A549 (cell line): Measurements from ENCODE around the gene PSMB10. TPM values are rescaled to one million over a fixed set of nuclear protein-coding genes. Genes with fewer than 3 reads are reported as not detected.

Source experiments
- ATAC-seq, 2 experiments: fragments of 200-7000 bp in 1 of 2; fragments of >200 bp in 1 of 2; cut with Nextera tagmentation in 1 of 2; cut with Tn5 transposase in 1 of 2; 3 replicates each; pipeline versions ENCODE4 v1.8.0 to v1.9.1; 2018 to 2020; ENCODE audit warnings: mild to moderate bottlenecking in 1 of 2, moderate library complexity in 1 of 2
- CTCF ChIA-PET: fragments of 300-600 bp; sonication (Branson Sonifier 250); formaldehyde crosslinking; extraction: SDS; loops from one replicate; lab custom pipeline; 2021; ENCODE audit warnings: antibody characterized with exemption, inconsistent platforms; lab: Yijun Ruan, JAX
- POLR2A ChIA-PET: fragments of 350-600 bp; formaldehyde crosslinking; extraction: SDS; loops from one replicate; lab custom pipeline; 2021; ENCODE audit warnings: antibody characterized with exemption, inconsistent platforms; lab: Yijun Ruan, JAX
- DNase-seq, 2 experiments: peaks; one replicate each; pipeline versions ENCODE4 v3.0.0 to v3.0.0-alpha.2; 2011 to 2016; ENCODE audit warnings: low read depth in 1 of 2, low spot score in 1 of 2
- FAIRE-seq: peaks from 2 replicates; lab custom pipeline; 2011; peaks lifted over from hg19 to GRCh38; lab: Jason Lieb, UNC
- H3K27ac ChIP-seq, 2 experiments: fragments of >200 bp; sonication (Bioruptor Twin); formaldehyde crosslinking; 3 replicates each; pipeline ENCODE4 v1.5.1; 2016 to 2017
- H3K4me1 ChIP-seq: fragments of >200 bp; sonication (Bioruptor Twin); formaldehyde crosslinking; 3 replicates; pipeline ENCODE4 v1.6.1; 2016
- H3K4me2 ChIP-seq: fragments of >200 bp; sonication (Bioruptor Twin); formaldehyde crosslinking; 3 replicates; pipeline ENCODE4 v1.6.1; 2016
- H3K4me3 ChIP-seq: fragments of >200 bp; sonication (Bioruptor Twin); formaldehyde crosslinking; 3 replicates; pipeline ENCODE4 v1.5.1; 2016
- H3K9me3 ChIP-seq: fragments of >200 bp; sonication (Bioruptor Twin); formaldehyde crosslinking; 3 replicates; pipeline ENCODE4 v1.6.1; 2016
- BCL3 ChIP-seq: fragments of >200 bp; sonication (Bioruptor Twin); formaldehyde crosslinking; IDR thresholded peaks from 3 replicates; pipeline ENCODE4 v1.6.1; 2016
- BHLHE40 ChIP-seq: IDR thresholded peaks from 2 replicates; pipeline ENCODE4 v1.6.1; 2012; ENCODE audit warnings: low read depth, low read length, inconsistent platforms
- CBX2 ChIP-seq: fragments of 200-600 bp; sonication (generic); IDR thresholded peaks from 2 replicates; pipeline ENCODE4 v1.6.1; 2016; ENCODE audit warnings: low read depth, mild to moderate bottlenecking, borderline replicate concordance
- CHD4 ChIP-seq: fragments of 200-600 bp; sonication (generic); IDR thresholded peaks from 2 replicates; pipeline ENCODE4 v1.6.1; 2016; ENCODE audit warnings: antibody characterized with exemption, mild to moderate bottlenecking, borderline replicate concordance
- FOXS1 ChIP-seq: fragments of 250-450 bp; sonication (Bioruptor Pico); IDR thresholded peaks from 2 replicates; pipeline ENCODE4 v1.5.0; 2020; ENCODE audit warnings: mild to moderate bottlenecking, moderate library complexity
- HOXA7 ChIP-seq: fragments of 250-450 bp; sonication (Bioruptor Pico); IDR thresholded peaks from 2 replicates; pipeline ENCODE4 v1.5.0; 2020; ENCODE audit warnings: mild to moderate bottlenecking, moderate library complexity
- JUNB ChIP-seq: fragments of >200 bp; sonication (Bioruptor Twin); formaldehyde crosslinking; IDR thresholded peaks from 2 replicates; pipeline ENCODE4 v1.6.1; 2016
- MYC ChIP-seq: IDR thresholded peaks from 2 replicates; pipeline ENCODE4 v1.6.1; 2012; ENCODE audit warnings: mild to moderate bottlenecking, inconsistent platforms, low read length, improper control_type of control experiment, borderline replicate concordance
- POLR2A ChIP-seq: IDR thresholded peaks from 2 replicates; pipeline ENCODE4 v1.6.1; 2012; ENCODE audit warnings: mild to moderate bottlenecking, low read length
- POLR2AphosphoS2 ChIP-seq: conservative IDR thresholded peaks from 2 replicates; pipeline ENCODE4 v1.6.1; 2012; ENCODE audit warnings: low read length, improper control_type of control experiment, inconsistent platforms
- RCOR1 ChIP-seq: fragments of 150-350 bp; IDR thresholded peaks from 2 replicates; pipeline ENCODE4 v1.6.1; 2014; ENCODE audit warnings: antibody characterized with exemption, low read length, low read depth
- RFX5 ChIP-seq: fragments of 450-650 bp; IDR thresholded peaks from 2 replicates; pipeline ENCODE4 v1.7.1; 2014; ENCODE audit warnings: antibody characterized with exemption, mild to moderate bottlenecking, moderate library complexity
- TFCP2L1 ChIP-seq: fragments of 250-450 bp; sonication (Bioruptor Pico); IDR thresholded peaks from 2 replicates; pipeline ENCODE4 v1.5.0; 2021; ENCODE audit warnings: mild to moderate bottlenecking
- ZC3H11A ChIP-seq: fragments of 450-650 bp; IDR thresholded peaks from 2 replicates; pipeline ENCODE4 v1.6.1; 2014; ENCODE audit warnings: antibody characterized with exemption, mild to moderate bottlenecking
- WGBS: methylation state at CpG from one replicate; pipeline ENCODE4 v1.1.6; 2017; ENCODE audit errors: missing lambda C conversion rate; 5-methylcytosine and 5-hydroxymethylcytosine counted together
- polyA plus RNA-seq, 4 experiments: library from polyadenylated mRNA; depleted of rRNA in 3 of 4; stranded (reverse); fragments of >200 nt; fragmentation: RNase III in 1 of 4; extraction: RNeasy Plus Mini Kit Qiagen cat#74134 plus additional on column Dnase treatment in 1 of 4; gene quantifications; 2 replicates in 3 of 4; 3 replicates in 1 of 4; pipeline ENCODE4 v1.2.3, GENCODE V29; 2011 to 2017
- TF ChIP-seq, protein P1 (sequence below): IDR thresholded peaks from 2 replicates; pipeline ENCODE4 v1.6.1; 2012; ENCODE audit warnings: low read depth, borderline replicate concordance
- TF ChIP-seq, protein P2 (sequence below): fragments of 250-450 bp; sonication (Bioruptor Pico); IDR thresholded peaks from 2 replicates; pipeline ENCODE4 v1.5.0; 2020; ENCODE audit warnings: low read depth, mild to moderate bottlenecking, moderate library complexity

Gene PSMB10
- polyA plus RNA-seq, 2 of the 4 experiments (the other 2 are of a cell fraction), result 11.3 to 52.4 TPM

DNA sequence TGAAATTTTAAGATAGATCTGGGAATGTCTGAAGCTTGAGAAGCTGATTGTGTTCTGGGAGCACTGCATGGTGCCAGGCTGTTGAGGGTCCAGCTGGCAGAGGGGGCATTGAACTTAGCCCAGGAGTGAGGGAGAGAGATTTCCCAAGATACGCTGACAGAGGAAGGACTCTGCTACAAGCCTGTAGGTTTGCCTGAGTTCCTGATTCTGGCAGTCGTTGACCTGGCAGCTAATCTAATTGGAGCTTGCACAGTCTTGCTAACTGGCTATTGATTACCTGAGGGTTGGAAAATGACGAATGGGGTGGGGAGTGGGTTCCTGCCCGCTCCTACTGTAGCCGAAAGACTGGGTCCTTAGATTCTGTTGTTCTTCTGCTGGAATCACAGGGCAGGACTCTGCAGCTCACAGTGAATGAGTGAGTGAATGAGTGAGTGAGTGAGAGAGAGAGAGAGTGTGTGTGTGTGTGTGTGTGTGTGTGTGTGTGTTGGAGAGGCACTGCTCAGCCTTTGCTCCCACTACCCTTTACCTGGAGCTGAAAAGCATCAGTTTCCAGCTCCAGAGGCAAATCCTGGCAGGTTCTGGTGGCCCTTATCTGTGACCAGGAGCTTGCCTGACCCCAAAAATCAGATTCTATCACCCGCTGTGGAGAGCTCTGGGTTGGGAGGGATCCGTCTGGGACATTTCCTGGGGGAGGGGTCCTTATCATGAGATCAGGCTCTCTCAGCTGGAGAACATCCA is 21.7 kb downstream of the PSMB10 start:
- ATAC-seq, result no peak
- no peak for FAIRE-seq
- POLR2A ChIA-PET, result interaction anchor here (0.6 kb wide), 1 partner anchor 21 kb away, joined by 3 read pairs; no protein-coding TSS in a partner anchor

DNA sequence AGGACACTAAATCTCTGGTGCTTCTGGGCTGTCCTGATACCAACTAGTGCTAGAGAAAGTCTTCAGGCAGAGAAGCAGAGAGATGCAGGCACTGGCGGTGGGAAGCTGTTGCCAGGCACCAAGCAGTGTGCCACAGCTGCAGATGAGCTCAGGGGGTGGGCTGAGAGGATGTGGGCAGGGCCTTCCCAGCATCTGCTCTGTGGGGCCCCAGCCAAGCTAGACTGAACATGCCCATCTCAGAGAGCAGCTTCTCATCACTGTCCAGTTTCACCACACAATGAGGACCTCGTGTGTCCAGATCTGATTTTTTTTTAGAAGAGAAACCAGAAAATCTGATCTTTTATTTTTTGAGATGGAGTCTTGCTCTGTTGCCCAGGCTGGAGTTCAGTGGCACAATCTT is 26.5 kb downstream of the PSMB10 start:
- H3K9me3 ChIP-seq, result no peaks in the 10 kb centered on the region
- no peak for DNase-seq
- no peak for FAIRE-seq
- ChIA-PET POLR2A (no interaction called here), CTCF (interaction anchor here (0.8 to 2.6 kb wide), 8 partner anchors 13 to 318 kb away, joined by 3 to 11 read pairs (median 4); partner anchors contain the start of genes CTRL and NRN1L)
- WGBS, result 70% methylated on average over 2 of the region's 2 CpGs
- 0 out of 6 replicates have a peak, but pooled peaks of 1 of the 2 experiments have one; percentile 24 for ATAC-seq
- no peak overlapping the region for H3K4me2 ChIP-seq
- no peak overlapping the region for H3K4me3 ChIP-seq
- H3K27ac ChIP-seq, result no peak overlapping the region
- no peaks in the 10 kb centered on the region for H3K4me1 ChIP-seq
- no peak for TF ChIP-seq MYC
- no peak for TF ChIP-seq ZC3H11A
- no peak for TF ChIP-seq POLR2AphosphoS2
- no peak for TF ChIP-seq HOXA7 (CRISPR knock-in tag)

More for the DNA sequence above, 21.7 kb downstream of the PSMB10 start:
- H3K27ac ChIP-seq, result no peak overlapping the region
- 83% methylated on average over 7 of the region's 7 CpGs for WGBS
- no peaks in the 10 kb centered on the region for H3K9me3 ChIP-seq
- peaks cover 16% of the 10 kb centered on the region for H3K4me1 ChIP-seq
- H3K4me3 ChIP-seq, result no peak overlapping the region
- CTCF ChIA-PET, result interaction anchor here (0.6 to 8.7 kb wide), 8 partner anchors 10 to 394 kb away, joined by 3 to 49 read pairs (median 8); no protein-coding TSS in a partner anchor
- DNase-seq, result no peak
- TF ChIP-seq BCL3 (no peak), JUNB (no peak)
- H3K4me2 ChIP-seq, result no peak overlapping the region

DNA sequence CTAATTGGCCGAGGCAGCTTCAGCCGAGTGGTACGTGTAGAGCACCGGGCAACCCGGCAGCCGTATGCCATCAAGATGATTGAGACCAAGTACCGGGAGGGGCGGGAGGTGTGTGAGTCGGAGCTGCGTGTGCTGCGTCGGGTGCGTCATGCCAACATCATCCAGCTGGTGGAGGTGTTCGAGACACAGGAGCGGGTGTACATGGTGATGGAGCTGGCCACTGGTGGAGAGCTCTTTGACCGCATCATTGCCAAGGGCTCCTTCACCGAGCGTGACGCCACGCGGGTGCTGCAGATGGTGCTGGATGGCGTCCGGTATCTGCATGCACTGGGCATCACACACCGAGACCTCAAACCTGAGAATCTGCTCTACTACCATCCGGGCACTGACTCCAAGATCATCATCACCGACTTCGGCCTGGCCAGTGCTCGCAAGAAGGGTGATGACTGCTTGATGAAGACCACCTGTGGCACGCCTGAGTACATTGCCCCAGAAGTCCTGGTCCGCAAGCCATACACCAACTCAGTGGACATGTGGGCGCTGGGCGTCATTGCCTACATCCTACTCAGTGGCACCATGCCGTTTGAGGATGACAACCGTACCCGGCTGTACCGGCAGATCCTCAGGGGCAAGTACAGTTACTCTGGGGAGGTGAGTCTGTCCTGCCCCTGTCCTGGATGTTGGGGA is 27.5 kb downstream of the PSMB10 start:
- no peak for DNase-seq
- no peaks in the 10 kb centered on the region for H3K4me1 ChIP-seq
- ChIA-PET POLR2A (no interaction called here), CTCF (interaction anchor here (0.6 to 1.9 kb wide), 10 partner anchors 9 to 322 kb away, joined by 3 to 9 read pairs (median 5); partner anchors contain the start of gene CTRL)
- H3K9me3 ChIP-seq, result no peaks in the 10 kb centered on the region
- no peak overlapping the region for H3K4me3 ChIP-seq
- no peak overlapping the region for H3K27ac ChIP-seq
- no peak overlapping the region for H3K4me2 ChIP-seq
- ATAC-seq, result peak; percentile 12 to 35; a peak in 1 of 6 replicates
- WGBS, result 95% methylated on average over 35 of the region's 36 CpGs
- no peak for TF ChIP-seq BHLHE40
- TF ChIP-seq TFCP2L1 (CRISPR knock-in tag), result no peak
- no peak for TF ChIP-seq FOXS1 (CRISPR knock-in tag)
- TF ChIP-seq, protein P1, sequence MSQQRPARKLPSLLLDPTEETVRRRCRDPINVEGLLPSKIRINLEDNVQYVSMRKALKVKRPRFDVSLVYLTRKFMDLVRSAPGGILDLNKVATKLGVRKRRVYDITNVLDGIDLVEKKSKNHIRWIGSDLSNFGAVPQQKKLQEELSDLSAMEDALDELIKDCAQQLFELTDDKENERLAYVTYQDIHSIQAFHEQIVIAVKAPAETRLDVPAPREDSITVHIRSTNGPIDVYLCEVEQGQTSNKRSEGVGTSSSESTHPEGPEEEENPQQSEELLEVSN, result no peak
- no peak for TF ChIP-seq CBX2
- TF ChIP-seq POLR2A, result no peak
- no peak for TF ChIP-seq RFX5
- no peak for TF ChIP-seq CHD4
- TF ChIP-seq, protein P2, sequence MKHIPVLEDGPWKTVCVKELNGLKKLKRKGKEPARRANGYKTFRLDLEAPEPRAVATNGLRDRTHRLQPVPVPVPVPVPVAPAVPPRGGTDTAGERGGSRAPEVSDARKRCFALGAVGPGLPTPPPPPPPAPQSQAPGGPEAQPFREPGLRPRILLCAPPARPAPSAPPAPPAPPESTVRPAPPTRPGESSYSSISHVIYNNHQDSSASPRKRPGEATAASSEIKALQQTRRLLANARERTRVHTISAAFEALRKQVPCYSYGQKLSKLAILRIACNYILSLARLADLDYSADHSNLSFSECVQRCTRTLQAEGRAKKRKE (CRISPR knock-in tag), result no peak
- TF ChIP-seq RCOR1, result no peak
- TF ChIP-seq BCL3, result no peak
- no peak for TF ChIP-seq ZC3H11A
- TF ChIP-seq, all 56 proteins: peak for 0
- no peak for FAIRE-seq
